HepG2 (cell line): Measurements from ENCODE around the gene FAM229A. TPM values are rescaled to one million over a fixed set of nuclear protein-coding genes. Genes with fewer than 3 reads are reported as not detected.
A peak's percentile ranks its signal among the peaks of the same experiment; 100 is the strongest.

ENCODE experiments used
- KDM5A ChIP-seq: fragments of 200-600 bp; sonication (generic); IDR thresholded peaks from 2 replicates; pipeline ENCODE4 v1.7.0; 2018; ENCODE audit warnings: antibody characterized with exemption, mild to moderate bottlenecking, low read length, borderline replicate concordance
- MTA3 ChIP-seq: sonication (generic); formaldehyde crosslinking; IDR thresholded peaks from 2 replicates; pipeline ENCODE4 v1.4.0; 2020; ENCODE audit warnings: missing genetic modification reagents
- PAX8 ChIP-seq: sonication (generic); formaldehyde crosslinking; IDR thresholded peaks from 2 replicates; pipeline ENCODE4 v1.8.0; 2022; ENCODE audit warnings: mild to moderate bottlenecking, missing genetic modification reagents, borderline replicate concordance
- PHF8 ChIP-seq: sonication (generic); formaldehyde crosslinking; IDR thresholded peaks from 2 replicates; pipeline ENCODE4 v1.5.0; 2020; ENCODE audit warnings: missing genetic modification reagents
- RCOR2 ChIP-seq: IDR thresholded peaks from 2 replicates; pipeline ENCODE4 v1.6.1; 2016; ENCODE audit warnings: missing biosample characterization, missing genetic modification reagents
- SMAD3 ChIP-seq: sonication (generic); formaldehyde crosslinking; IDR thresholded peaks from 2 replicates; pipeline ENCODE4 v1.4.0; 2020; ENCODE audit warnings: missing genetic modification reagents
- ZNF224 ChIP-seq: sonication (generic); formaldehyde crosslinking; IDR thresholded peaks from 2 replicates; pipeline ENCODE4 v1.5.0; 2020; ENCODE audit warnings: mild to moderate bottlenecking, missing genetic modification reagents
- ZNF256 ChIP-seq: sonication (generic); formaldehyde crosslinking; conservative IDR thresholded peaks from 2 replicates; pipeline ENCODE4 v1.4.0; 2020; ENCODE audit warnings: missing genetic modification reagents
- ZNF33A ChIP-seq: sonication (generic); formaldehyde crosslinking; IDR thresholded peaks from 2 replicates; pipeline ENCODE4 v1.5.1; 2020; ENCODE audit warnings: missing genetic modification reagents, mild to moderate bottlenecking, moderate library complexity, borderline replicate concordance
- ZNF598 ChIP-seq: sonication (generic); formaldehyde crosslinking; IDR thresholded peaks from 2 replicates; pipeline ENCODE4 v1.5.1; 2020; ENCODE audit warnings: mild to moderate bottlenecking, missing genetic modification reagents, borderline replicate concordance
- ZNF629 ChIP-seq: sonication (generic); formaldehyde crosslinking; conservative IDR thresholded peaks from 2 replicates; pipeline ENCODE4 v1.5.0; 2020; ENCODE audit warnings: missing genetic modification reagents
- ZNF792 ChIP-seq: IDR thresholded peaks from 2 replicates; pipeline ENCODE4 v1.6.1; 2016
- ZSCAN9 ChIP-seq: IDR thresholded peaks from 2 replicates; pipeline ENCODE4 v1.6.1; 2016; ENCODE audit warnings: borderline replicate concordance
- polyA plus RNA-seq, 8 experiments: library from polyadenylated mRNA; depleted of rRNA in 3 of 8; stranded (reverse) in 7 of 8; unstranded in 1 of 8; fragments of >200 nt; fragmentation: Illumina TruSeq in 4 of 8; extraction: Trizol in 4 of 8; gene quantifications; 2 replicates each; pipeline versions ENCODE4 v1.2.1 to v1.2.3, GENCODE V29; 2011 to 2016; ENCODE audit warnings: low read depth in 4 of 8, missing spikeins in 1 of 8, mixed read lengths in 1 of 8; ENCODE audit not compliant: insufficient read depth in 1 of 8
- total RNA-seq, 5 experiments: library from RNA; depleted of rRNA; stranded (reverse); fragments of >200 nt; fragmentation: Illumina TruSeq; extraction: Trizol; gene quantifications; 2 replicates each; pipeline ENCODE4 v1.2.3, GENCODE V29; 2016; ENCODE audit warnings: low read depth in 1 of 5
- TF ChIP-seq, protein P1 (sequence below): sonication (generic); formaldehyde crosslinking; IDR thresholded peaks from 2 replicates; pipeline ENCODE4 v1.5.1; 2020; ENCODE audit warnings: mild to moderate bottlenecking, missing genetic modification reagents
- TF ChIP-seq, protein P2 (sequence below): sonication (generic); formaldehyde crosslinking; IDR thresholded peaks from 2 replicates; pipeline ENCODE4 v1.5.1; 2020; ENCODE audit warnings: missing genetic modification reagents, mild to moderate bottlenecking, borderline replicate concordance
- TF ChIP-seq, protein P3 (sequence below): sonication (generic); formaldehyde crosslinking; IDR thresholded peaks from 2 replicates; pipeline ENCODE4 v1.4.0; 2020; ENCODE audit warnings: missing genetic modification reagents
- TF ChIP-seq, protein P4 (sequence below): sonication (generic); formaldehyde crosslinking; IDR thresholded peaks from 2 replicates; pipeline ENCODE4 v1.4.0; 2020; ENCODE audit warnings: low read depth, mild to moderate bottlenecking, missing genetic modification reagents
- TF ChIP-seq, protein P5 (sequence below): sonication (generic); formaldehyde crosslinking; IDR thresholded peaks from 2 replicates; pipeline ENCODE4 v1.8.0; 2022; ENCODE audit warnings: missing genetic modification reagents, mild to moderate bottlenecking, inconsistent platforms, borderline replicate concordance
- TF ChIP-seq, protein P6 (sequence below): fragments of 450-650 bp; IDR thresholded peaks from 2 replicates; pipeline ENCODE4 v1.6.1; 2016

Gene FAM229A
- total and polyA plus RNA-seq, 2 of the 13 experiments (the other 11 are each of a cell fraction or from before 2014, with no cell fraction given): 3.2 to 17.6 TPM

DNA sequence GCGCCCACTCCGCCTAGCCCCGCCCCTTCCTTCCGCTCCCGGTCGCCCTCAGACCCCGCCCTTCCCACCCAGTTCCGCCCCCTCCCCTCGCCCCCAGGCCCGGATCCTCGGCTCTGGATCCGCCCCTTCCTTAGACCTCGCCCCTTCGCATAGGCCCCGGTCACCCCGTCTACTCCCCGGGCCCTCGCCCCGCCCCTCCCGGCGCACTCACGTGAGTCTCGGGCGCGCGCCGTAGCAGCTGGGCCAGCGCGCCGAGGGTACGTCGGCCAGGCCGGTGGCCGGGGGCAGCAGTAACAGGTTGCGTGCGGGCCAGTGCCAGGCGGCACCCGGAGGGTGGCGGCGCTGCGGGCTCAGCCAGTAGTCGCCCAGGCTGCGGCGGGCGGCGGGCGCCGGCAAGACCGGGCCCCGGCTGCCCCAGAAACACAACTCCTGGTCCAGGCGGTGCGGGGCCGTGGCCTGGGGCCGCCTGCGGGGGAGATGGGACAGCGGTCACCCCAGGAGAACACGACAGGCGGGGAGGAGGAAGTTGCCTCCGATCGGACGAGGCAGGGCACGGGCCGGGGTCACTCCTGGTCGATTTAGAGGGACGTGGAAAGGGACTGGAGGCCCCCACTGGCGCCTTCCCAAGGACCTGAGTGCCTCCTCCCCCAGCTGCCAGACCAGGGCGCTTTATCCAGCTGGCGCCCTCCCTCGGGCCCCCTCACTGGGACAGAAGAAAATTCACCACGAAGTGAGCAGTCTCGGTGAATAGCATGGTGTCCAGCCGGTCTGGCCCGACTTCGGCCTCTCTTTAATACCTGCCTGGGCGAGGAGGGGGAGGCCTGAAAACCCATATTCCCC lies 10.7 kb downstream of the FAM229A start (continued):
- TF ChIP-seq, protein P1, sequence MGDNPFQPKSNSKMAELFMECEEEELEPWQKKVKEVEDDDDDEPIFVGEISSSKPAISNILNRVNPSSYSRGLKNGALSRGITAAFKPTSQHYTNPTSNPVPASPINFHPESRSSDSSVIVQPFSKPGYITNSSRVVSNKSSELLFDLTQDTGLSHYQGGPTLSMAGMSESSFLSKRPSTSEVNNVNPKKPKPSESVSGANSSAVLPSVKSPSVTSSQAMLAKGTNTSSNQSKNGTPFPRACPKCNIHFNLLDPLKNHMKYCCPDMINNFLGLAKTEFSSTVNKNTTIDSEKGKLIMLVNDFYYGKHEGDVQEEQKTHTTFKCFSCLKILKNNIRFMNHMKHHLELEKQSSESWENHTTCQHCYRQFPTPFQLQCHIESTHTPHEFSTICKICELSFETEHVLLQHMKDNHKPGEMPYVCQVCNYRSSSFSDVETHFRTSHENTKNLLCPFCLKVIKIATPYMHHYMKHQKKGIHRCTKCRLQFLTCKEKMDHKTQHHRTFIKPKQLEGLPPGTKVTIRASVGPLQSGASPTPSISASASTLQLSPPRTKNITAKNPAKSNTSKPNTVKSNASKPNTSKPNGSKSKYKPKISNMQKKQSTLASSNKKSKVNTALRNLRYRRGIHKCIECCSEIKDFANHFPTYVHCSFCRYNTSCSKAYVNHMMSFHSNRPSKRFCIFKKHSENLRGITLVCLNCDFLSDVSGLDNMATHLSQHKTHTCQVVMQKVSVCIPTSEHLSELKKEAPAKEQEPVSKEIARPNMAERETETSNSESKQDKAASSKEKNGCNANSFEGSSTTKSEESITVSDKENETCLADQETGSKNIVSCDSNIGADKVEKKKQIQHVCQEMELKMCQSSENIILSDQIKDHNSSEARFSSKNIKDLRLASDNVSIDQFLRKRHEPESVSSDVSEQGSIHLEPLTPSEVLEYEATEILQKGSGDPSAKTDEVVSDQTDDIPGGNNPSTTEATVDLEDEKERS (CRISPR knock-in tag): no peak
- TF ChIP-seq MTA3 (CRISPR knock-in tag) (no peak), ZNF256 (peak; percentile 35; the same call in 1 of the 2 replicates), ZNF629 (CRISPR knock-in tag) (no peak), RCOR2 (CRISPR knock-in tag) (no peak), PAX8 (no peak), SMAD3 (no peak), KDM5A (no peak), ZNF598 (no peak), ZNF224 (CRISPR knock-in tag) (no peak), ZSCAN9 (CRISPR knock-in tag) (no peak), ZNF33A (no peak), PHF8 (peak; percentile 49; the same call in 1 of the 2 replicates), ZNF792 (no peak)
- TF ChIP-seq, protein P2, sequence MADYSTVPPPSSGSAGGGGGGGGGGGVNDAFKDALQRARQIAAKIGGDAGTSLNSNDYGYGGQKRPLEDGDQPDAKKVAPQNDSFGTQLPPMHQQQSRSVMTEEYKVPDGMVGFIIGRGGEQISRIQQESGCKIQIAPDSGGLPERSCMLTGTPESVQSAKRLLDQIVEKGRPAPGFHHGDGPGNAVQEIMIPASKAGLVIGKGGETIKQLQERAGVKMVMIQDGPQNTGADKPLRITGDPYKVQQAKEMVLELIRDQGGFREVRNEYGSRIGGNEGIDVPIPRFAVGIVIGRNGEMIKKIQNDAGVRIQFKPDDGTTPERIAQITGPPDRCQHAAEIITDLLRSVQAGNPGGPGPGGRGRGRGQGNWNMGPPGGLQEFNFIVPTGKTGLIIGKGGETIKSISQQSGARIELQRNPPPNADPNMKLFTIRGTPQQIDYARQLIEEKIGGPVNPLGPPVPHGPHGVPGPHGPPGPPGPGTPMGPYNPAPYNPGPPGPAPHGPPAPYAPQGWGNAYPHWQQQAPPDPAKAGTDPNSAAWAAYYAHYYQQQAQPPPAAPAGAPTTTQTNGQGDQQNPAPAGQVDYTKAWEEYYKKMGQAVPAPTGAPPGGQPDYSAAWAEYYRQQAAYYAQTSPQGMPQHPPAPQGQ: no peak
- TF ChIP-seq, protein P3, sequence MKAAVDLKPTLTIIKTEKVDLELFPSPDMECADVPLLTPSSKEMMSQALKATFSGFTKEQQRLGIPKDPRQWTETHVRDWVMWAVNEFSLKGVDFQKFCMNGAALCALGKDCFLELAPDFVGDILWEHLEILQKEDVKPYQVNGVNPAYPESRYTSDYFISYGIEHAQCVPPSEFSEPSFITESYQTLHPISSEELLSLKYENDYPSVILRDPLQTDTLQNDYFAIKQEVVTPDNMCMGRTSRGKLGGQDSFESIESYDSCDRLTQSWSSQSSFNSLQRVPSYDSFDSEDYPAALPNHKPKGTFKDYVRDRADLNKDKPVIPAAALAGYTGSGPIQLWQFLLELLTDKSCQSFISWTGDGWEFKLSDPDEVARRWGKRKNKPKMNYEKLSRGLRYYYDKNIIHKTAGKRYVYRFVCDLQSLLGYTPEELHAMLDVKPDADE (CRISPR knock-in tag): peak; percentile 9; the same call in 1 of the 2 replicates
- TF ChIP-seq, protein P4, sequence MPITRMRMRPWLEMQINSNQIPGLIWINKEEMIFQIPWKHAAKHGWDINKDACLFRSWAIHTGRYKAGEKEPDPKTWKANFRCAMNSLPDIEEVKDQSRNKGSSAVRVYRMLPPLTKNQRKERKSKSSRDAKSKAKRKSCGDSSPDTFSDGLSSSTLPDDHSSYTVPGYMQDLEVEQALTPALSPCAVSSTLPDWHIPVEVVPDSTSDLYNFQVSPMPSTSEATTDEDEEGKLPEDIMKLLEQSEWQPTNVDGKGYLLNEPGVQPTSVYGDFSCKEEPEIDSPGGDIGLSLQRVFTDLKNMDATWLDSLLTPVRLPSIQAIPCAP (CRISPR knock-in tag): no peak
- TF ChIP-seq, protein P5, sequence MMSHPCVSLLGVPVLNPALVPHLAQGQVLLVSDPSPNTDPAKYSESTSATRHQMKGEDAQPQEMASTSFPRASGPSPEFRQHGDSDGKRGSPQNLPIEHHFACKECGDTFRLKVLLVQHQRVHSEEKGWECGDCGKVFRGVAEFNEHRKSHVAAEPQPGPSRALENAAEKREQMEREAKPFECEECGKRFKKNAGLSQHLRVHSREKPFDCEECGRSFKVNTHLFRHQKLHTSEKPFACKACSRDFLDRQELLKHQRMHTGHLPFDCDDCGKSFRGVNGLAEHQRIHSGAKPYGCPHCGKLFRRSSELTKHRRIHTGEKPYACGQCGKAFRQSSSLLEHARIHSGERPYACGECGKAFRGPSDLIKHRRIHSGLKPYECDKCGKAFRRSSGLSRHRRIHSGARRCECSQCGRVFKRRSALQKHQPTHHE: no peak
- TF ChIP-seq, protein P6, sequence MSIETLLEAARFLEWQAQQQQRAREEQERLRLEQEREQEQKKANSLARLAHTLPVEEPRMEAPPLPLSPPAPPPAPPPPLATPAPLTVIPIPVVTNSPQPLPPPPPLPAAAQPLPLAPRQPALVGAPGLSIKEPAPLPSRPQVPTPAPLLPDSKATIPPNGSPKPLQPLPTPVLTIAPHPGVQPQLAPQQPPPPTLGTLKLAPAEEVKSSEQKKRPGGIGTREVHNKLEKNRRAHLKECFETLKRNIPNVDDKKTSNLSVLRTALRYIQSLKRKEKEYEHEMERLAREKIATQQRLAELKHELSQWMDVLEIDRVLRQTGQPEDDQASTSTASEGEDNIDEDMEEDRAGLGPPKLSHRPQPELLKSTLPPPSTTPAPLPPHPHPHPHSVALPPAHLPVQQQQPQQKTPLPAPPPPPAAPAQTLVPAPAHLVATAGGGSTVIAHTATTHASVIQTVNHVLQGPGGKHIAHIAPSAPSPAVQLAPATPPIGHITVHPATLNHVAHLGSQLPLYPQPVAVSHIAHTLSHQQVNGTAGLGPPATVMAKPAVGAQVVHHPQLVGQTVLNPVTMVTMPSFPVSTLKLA: no peak
